Measurements from ENCODE around the gene PHRF1. TPM values are rescaled to one million over a fixed set of nuclear protein-coding genes. Genes with fewer than 3 reads are reported as not detected.

PHRF1 gene
- total and polyA plus RNA-seq, 9 of the 15 experiments (the other 6 are each of a cell fraction or from before 2014, with no cell fraction given), result 0.07 to 37.2 (median 7.7) TPM

DNA sequence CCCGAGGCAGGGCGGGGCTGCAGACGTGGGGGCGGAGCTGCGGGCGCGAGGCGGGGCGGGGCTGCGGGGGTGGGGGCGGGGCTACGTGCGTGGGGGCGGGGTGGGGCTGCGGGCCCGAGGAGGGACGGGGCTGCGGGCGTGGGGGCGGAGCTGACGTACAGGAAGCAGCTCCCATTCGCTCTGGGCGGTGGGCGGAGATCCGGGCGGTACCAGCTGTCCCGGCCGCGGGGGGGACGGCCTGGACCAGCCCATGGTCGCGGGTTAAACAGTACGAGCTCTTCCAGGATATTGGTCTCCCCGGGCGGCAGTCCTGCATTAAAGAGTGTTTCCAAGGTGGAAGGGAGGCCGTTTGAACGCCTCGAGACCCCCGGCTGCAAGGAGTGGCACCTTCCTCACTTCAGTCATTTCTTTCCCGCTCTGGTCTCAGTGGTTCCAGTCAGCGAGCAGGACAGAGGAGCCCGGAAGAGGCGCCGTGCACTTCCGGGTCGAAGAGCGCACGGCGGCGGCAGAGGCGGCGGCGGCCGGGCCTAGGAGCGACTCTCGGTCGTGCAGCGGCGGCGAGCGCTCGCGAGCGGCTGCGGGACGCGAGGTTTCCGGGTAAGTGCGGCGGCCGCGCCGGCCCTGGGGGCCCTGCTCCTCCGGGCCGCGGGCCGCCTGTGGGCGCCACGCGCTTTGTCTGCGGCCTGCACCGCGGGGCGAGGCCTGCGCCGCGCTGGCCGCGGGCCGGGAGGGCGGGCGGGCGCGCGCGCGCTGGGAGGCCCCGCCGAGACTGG is at the start of gene PHRF1 (continued):
- TF ChIP-seq PHB (CRISPR knock-in tag; IDR thresholded peaks at IDR 0.05) (no peak), MTA1 (IDR thresholded peaks at IDR 0.05; ENCODE audit: borderline replicate concordance) (no peak), BCL6 (CRISPR knock-in tag; IDR thresholded peaks at IDR 0.05) (no peak), ZNF696 (CRISPR knock-in tag; conservative IDR thresholded peaks at IDR 0.05) (no peak), PRDM10 (IDR thresholded peaks at IDR 0.05; ENCODE audit: partially characterized antibody) (peak; percentile 100), NFXL1 (CRISPR knock-in tag; IDR thresholded peaks at IDR 0.05) (no peak), TAF7 (tag; IDR thresholded peaks at IDR 0.05) (peak; percentile 99), GATAD2B (IDR thresholded peaks at IDR 0.05; ENCODE audit: borderline replicate concordance) (peak; percentile 80), MYBL2 (IDR thresholded peaks at IDR 0.05; ENCODE audit: low read depth) (no peak), MYBL2 (CRISPR knock-in tag; IDR thresholded peaks at IDR 0.05; ENCODE audit: borderline replicate concordance) (no peak), GTF2A2 (tag; IDR thresholded peaks at IDR 0.05) (0 out of 2 replicates have a peak, but pooled peaks have one; percentile 31), ETV6 (IDR thresholded peaks at IDR 0.05; ENCODE audit: borderline replicate concordance in 1 of 2, low read depth in 2 of 2, low read length in 1 of 2) (no peak), ETV6 (CRISPR knock-in tag; IDR thresholded peaks at IDR 0.05; ENCODE audit: borderline replicate concordance) (no peak), ZNF143 (CRISPR knock-in tag; IDR thresholded peaks at IDR 0.05) (no peak), ZNF644 (tag; IDR thresholded peaks at IDR 0.05; ENCODE audit: low read depth) (no peak), ZNF764 (CRISPR knock-in tag; IDR thresholded peaks at IDR 0.05; ENCODE audit: low read depth) (no peak), ZNF408 (CRISPR knock-in tag; IDR thresholded peaks at IDR 0.05; ENCODE audit: low read depth) (no peak), TCFL5 (CRISPR knock-in tag; conservative IDR thresholded peaks at IDR 0.05) (no peak), MYC (IDR thresholded peaks at IDR 0.05; ENCODE audit: low read depth, low read length) (peak; percentile 82), MYC (CRISPR knock-in tag; IDR thresholded peaks at IDR 0.05; ENCODE audit: borderline replicate concordance, low read depth) (no peak), ZNF668 (CRISPR knock-in tag; IDR thresholded peaks at IDR 0.05) (no peak), RHOXF2B (CRISPR knock-in tag; conservative IDR thresholded peaks at IDR 0.05) (no peak), RNF219 (CRISPR knock-in tag; IDR thresholded peaks at IDR 0.05) (no peak)
- TF ChIP-seq, protein P1, sequence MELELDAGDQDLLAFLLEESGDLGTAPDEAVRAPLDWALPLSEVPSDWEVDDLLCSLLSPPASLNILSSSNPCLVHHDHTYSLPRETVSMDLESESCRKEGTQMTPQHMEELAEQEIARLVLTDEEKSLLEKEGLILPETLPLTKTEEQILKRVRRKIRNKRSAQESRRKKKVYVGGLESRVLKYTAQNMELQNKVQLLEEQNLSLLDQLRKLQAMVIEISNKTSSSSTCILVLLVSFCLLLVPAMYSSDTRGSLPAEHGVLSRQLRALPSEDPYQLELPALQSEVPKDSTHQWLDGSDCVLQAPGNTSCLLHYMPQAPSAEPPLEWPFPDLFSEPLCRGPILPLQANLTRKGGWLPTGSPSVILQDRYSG (tag; conservative IDR thresholded peaks at IDR 0.05; ENCODE audit: low read depth), result no peak

Data from K562 (cell line).